IPS-15b (cell line): ENCODE measurements around the gene LRFN2.

Source experiments
- H3K27me3 ChIP-seq: one replicate; pipeline ENCODE4 v1.6.1; 2013; ENCODE audit warnings: low read length; ENCODE audit not compliant: control insufficient read depth, insufficient read depth
- H3K36me3 ChIP-seq: one replicate; pipeline ENCODE4 v1.6.1; 2013; ENCODE audit warnings: low read length; ENCODE audit not compliant: control insufficient read depth, insufficient read depth
- H3K4me1 ChIP-seq: one replicate; pipeline ENCODE4 v1.6.1; 2013; ENCODE audit warnings: mild to moderate bottlenecking, low read length; ENCODE audit not compliant: control insufficient read depth, insufficient read depth
- H3K4me3 ChIP-seq: one replicate; pipeline ENCODE4 v1.5.1; 2013; ENCODE audit warnings: low read depth, low read length
- H3K9ac ChIP-seq: one replicate; pipeline ENCODE4 v1.6.1; 2013; ENCODE audit warnings: low read depth, mild to moderate bottlenecking, low read length
- H3K9me3 ChIP-seq: one replicate; pipeline ENCODE4 v1.6.1; 2013; ENCODE audit warnings: mild to moderate bottlenecking, low read length; ENCODE audit not compliant: control insufficient read depth, insufficient read depth

LRFN2 gene

DNA sequence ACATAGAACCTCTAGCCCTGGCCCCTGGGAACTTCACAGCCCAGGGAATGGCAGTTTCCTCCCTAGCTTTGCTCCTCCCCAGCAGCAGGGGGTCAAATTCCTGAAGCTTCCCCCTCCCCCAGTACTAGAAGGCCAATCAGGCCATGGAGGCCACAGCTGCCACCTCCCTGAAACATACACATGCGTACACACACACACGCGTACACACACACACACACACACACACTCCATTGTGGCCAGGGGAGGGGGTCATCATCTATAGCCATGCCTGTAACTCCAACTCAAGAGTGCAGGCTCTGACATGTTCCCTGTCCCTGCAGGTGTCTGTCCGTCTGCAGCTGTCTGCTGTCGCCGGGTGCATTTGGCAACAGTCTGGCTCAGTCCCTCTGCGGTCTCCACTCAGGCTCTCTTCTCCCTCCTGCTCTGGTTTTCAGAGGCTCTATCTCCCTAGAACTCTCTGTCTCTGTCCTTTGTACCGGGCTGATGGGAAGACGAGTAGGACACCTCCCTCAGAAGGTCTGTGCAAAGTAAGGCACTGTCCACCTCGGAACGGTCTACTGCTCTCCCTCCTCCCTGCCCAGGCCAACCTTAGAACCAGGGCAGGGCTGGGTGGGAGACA is 1.4 kb downstream of the LRFN2 start:
- Histone ChIP-seq H3K27me3 (peaks cover 39% of the 10 kb centered on the region), H3K4me3 (peak overlapping the region; percentile 81), H3K9me3 (no peaks in the 10 kb centered on the region), H3K36me3 (no peaks in the 10 kb centered on the region), H3K9ac (no peak overlapping the region), H3K4me1 (peaks cover 11% of the 10 kb centered on the region)

DNA sequence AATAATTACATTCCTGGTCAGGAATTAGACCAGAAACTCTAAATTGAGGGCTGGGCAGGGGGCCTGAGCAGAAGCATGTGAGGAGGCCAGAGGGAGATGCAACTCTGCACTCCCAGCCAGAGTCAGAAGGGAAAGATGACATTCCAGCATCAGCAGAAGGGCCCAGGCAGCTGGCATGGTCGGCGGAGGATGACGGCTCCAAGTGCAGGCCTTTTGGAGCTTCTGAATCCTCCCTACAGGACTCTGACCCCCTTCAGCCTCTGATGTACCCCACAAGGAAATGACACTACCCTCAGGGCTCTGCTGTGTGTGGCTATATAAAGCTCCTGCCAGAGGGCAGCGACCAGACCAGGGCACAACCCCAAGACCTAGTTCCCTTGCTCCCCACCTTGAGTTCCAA is 1.9 kb downstream of the LRFN2 start:
- H3K4me1 ChIP-seq: peaks cover 11% of the 10 kb centered on the region
- H3K9ac ChIP-seq: no peak overlapping the region
- H3K9me3 ChIP-seq: no peaks in the 10 kb centered on the region
- H3K27me3 ChIP-seq: peaks cover 39% of the 10 kb centered on the region
- no peaks in the 10 kb centered on the region for H3K36me3 ChIP-seq
- no peak overlapping the region for H3K4me3 ChIP-seq

DNA sequence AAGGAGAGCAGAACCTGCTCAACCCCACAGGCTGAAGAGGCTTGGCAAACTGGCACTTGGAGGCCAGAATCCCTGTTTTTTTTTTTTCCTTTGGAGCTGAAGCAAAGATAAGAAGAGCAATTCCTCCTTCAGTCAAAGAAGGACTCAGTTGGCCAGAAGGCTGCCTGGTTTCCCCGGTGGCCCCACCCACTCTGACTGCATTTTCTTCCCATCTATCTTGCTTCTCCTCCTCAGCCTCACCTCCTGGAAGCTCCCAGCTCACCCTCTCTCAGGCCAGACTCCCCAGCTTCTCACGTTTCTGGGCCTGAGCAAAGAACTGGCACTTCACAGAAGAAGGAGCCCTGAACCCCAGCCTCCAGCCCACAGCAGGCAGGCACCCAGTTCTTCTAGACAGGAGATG is 2.4 kb downstream of the LRFN2 start:
- Histone ChIP-seq H3K4me1 (peaks cover 11% of the 10 kb centered on the region), H3K36me3 (no peaks in the 10 kb centered on the region), H3K9ac (no peak overlapping the region), H3K4me3 (no peak overlapping the region), H3K9me3 (no peaks in the 10 kb centered on the region), H3K27me3 (peaks cover 37% of the 10 kb centered on the region)

DNA sequence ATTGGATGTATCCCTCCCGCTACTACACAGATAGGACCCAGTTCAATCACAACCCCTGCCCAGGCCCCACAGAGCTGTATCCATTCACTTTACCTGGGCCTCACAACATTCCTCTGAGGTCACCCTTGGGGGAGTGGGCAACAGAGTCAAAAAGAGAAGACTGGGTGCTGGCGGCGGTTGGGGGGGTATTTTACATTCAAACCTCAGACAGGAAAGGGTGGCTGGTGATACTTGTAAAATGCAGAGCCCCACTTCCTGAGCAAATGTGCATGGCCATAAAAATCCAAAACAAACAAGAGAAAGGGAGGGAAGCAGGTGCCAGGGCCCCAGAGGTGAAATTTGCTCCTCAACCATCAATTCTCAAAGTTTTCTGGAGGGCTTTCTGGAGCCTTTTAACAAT is 3.5 kb downstream of the LRFN2 start:
- Histone ChIP-seq H3K4me3 (no peak overlapping the region), H3K9me3 (no peaks in the 10 kb centered on the region), H3K4me1 (peaks cover 9% of the 10 kb centered on the region), H3K36me3 (no peaks in the 10 kb centered on the region), H3K9ac (no peak overlapping the region), H3K27me3 (peaks cover 27% of the 10 kb centered on the region)

DNA sequence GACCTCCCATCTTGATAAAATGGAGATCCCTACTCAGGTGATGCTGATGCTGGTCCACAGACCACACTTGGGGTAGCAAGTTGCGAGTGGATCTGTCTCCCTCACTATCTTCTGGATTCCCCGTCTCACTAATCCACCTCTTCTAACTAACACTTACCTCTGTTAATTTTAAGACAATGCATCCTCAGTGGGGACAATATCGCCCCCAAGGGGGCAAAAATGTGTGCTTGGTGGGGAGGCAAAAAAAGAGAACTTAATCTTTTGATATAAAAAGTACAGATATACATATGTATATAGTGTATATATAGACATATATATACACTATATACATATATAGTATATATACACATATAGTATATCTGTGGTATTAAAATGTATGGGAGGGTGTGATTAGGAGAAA is 4.3 kb downstream of the LRFN2 start:
- Histone ChIP-seq H3K4me3 (no peak overlapping the region), H3K9ac (no peak overlapping the region), H3K9me3 (no peaks in the 10 kb centered on the region), H3K27me3 (peaks cover 19% of the 10 kb centered on the region), H3K4me1 (peaks cover 9% of the 10 kb centered on the region), H3K36me3 (no peaks in the 10 kb centered on the region)

DNA sequence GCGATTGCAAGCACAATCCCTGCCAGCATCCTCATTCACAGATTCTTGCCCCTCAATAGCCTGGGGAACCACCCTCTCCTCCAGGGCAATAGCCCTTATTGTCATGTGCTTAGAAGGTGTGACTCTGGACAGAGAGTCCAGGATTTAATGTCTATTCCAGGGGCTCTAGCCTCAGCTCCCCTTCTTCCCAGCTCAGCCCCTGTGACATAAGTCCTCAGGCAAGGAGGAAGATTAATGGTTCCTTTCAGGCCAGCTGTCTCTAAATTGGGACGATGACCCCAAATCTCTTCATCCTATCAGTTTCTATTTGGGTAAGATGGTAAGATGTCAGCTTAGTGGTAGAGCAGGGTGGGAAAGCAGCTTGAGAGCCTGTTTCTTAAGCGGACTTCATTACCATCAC is 8.1 kb downstream of the LRFN2 start:
- Histone ChIP-seq H3K9me3 (no peaks in the 10 kb centered on the region), H3K27me3 (peaks cover 2% of the 10 kb centered on the region), H3K4me3 (no peak overlapping the region), H3K4me1 (no peaks in the 10 kb centered on the region), H3K9ac (no peak overlapping the region), H3K36me3 (no peaks in the 10 kb centered on the region)

DNA sequence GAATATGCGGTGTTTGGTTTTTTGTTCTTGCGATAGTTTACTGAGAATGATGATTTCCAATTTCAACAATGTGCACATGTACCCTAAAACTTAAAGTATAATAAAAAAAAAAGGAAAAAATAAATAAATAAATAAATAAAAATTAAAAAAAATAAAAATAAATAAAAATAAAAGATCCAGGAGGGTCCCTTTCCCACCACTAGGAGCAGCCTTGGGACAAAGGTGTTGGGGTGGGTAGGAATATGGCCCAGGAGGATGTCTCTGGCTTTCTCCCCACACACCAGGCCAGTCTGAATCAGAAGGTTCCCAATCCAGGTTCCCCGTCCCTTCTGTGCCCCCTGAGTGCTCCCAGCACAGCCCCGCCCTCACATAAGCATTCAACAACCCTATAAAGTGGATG is 9.5 kb downstream of the LRFN2 start:
- no peaks in the 10 kb centered on the region for H3K4me1 ChIP-seq

DNA sequence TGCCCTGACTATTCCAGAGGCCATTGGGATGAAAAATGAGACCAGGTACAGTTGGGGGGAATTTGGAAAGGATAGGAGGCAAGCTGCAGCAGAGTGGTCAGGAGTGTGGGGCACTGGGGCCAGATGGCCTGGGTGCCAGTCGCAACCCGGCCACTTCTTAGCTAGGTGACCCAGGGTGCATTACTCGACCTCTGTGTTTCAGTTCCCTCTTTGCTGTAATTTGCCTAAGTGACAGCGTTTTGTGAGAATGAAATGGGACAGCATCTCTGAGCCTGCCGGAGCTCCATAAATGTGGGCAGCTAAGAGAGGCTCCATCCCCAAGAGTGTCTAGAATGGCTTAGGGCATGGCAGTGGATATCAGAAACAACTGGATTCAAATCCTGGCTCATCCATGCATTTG is 13.9 kb downstream of the LRFN2 start:
- Histone ChIP-seq H3K4me1 (no peaks in the 10 kb centered on the region), H3K27me3 (no peaks in the 10 kb centered on the region), H3K9me3 (no peaks in the 10 kb centered on the region), H3K36me3 (no peaks in the 10 kb centered on the region), H3K9ac (no peak overlapping the region), H3K4me3 (no peak overlapping the region)

More for the DNA sequence above, 9.5 kb downstream of the LRFN2 start:
- Histone ChIP-seq H3K4me3 (no peak overlapping the region), H3K36me3 (no peaks in the 10 kb centered on the region), H3K9me3 (no peaks in the 10 kb centered on the region), H3K27me3 (no peaks in the 10 kb centered on the region), H3K9ac (no peak overlapping the region)

DNA sequence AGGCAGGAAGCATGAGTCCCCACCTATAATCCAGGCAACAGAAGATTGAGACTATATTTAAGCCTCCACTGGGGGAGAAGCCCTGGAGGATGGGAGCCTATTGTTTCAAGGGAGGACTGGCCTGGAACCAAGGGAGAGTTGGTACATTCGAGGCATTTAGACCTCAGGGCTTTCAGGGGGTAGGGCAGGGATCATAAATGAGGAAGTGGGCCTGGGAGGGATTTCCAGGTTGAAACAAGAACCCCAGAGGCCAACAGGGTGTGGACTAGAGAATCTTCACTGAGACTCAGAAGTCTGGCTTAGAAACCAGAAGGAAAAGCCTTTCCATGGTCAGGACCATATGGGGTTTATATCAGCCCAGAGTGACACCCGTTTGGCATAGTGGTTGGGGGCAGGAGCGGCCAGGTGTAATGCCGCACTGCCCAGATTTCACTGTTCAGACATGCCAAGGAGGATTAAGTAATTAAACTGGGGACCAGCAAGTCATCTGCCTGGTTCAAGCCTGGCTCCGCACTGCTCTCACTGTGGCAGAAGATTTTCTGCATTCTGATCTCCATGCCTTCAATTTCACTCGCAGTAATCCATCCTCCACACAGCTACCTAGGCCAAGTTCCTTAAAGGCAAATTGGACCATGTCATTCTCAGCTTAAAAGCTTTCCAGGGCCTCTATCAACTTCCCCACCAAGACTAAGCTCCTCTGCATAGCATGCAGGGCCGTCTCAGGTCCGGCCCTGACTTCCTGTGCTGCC is 17.8 kb downstream of the LRFN2 start:
- Histone ChIP-seq H3K9ac (no peak overlapping the region), H3K4me1 (no peaks in the 10 kb centered on the region), H3K4me3 (no peak overlapping the region), H3K27me3 (no peaks in the 10 kb centered on the region), H3K9me3 (no peaks in the 10 kb centered on the region), H3K36me3 (no peaks in the 10 kb centered on the region)

DNA sequence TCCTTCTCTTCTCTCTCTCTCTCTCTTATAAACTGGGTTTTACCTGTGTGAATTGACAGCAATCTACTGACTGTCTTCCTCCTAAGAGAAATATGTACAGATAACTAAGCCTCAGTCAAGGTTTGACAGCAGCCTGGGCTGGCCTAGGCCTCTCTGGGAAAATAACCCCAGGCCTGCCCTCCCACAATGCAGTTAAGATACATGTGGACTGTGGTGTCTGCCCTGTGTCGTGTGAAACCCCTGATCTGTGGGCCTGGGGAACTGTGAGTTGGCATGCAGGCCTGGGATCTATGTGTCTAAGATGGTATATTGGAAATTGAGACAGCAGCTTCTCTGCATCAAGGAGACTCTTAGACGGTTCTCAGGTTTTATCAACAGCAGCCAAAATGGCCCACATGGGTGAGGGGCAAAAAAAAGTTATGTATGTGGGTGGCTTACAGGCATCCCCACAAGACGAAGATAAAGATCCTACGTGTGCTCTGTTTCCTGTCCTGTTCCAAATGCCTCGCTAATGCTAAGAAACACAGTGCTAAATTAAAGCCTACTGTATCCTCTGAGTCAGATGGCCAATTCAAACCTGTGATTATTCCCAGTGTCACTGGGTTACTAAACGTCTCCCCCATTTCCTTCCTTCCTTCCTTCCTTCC is 19.0 kb downstream of the LRFN2 start:
- H3K9ac ChIP-seq: no peak overlapping the region
- no peaks in the 10 kb centered on the region for H3K4me1 ChIP-seq
- no peaks in the 10 kb centered on the region for H3K27me3 ChIP-seq
- no peaks in the 10 kb centered on the region for H3K9me3 ChIP-seq
- H3K36me3 ChIP-seq: no peaks in the 10 kb centered on the region
- H3K4me3 ChIP-seq: no peak overlapping the region

DNA sequence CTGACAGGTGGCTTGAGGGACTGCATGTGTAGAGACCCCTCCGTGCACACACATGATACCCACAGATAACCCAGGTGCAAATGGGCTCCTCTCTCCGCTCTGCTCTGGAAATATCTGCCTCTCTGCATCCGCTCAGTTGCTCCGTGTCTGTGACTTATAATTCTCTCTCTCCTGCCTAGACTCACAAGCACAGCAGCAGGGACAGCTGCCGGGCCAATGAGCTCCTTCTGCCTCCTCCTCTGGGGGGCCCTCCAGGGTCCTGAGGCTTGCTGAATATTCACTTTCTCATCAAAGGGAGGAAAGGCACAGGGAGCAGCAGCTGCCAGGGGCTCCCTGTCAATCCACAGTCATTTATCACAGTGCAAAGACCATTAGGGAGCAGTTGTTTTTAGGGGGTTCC is 24.1 kb downstream of the LRFN2 start:
- H3K27me3 ChIP-seq: no peaks in the 10 kb centered on the region
- H3K9ac ChIP-seq: no peak overlapping the region
- H3K4me3 ChIP-seq: no peak overlapping the region
- H3K36me3 ChIP-seq: no peaks in the 10 kb centered on the region
- no peaks in the 10 kb centered on the region for H3K9me3 ChIP-seq
- no peaks in the 10 kb centered on the region for H3K4me1 ChIP-seq

DNA sequence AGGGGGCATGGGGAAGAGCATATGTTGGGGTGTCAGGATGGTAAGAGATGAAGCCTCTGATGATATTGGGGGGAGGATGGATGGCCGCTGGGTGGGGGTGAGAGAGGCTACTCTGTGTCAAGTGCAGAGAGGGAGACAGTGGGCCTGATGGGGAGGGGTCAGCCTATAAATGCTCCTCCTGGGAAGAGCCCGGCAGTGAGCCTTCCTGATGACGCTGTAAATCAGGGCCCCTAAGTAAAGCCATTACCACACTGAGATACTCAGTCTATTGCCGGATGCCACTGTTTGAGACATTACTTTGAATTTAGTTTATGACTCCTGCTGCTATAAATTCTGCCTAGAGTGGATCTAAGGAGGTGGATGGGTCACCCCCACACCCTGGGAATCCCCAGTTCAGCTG is 28.1 kb downstream of the LRFN2 start:
- Histone ChIP-seq H3K9ac (no peak overlapping the region), H3K4me1 (no peaks in the 10 kb centered on the region), H3K9me3 (no peaks in the 10 kb centered on the region), H3K4me3 (no peak overlapping the region), H3K27me3 (no peaks in the 10 kb centered on the region), H3K36me3 (no peaks in the 10 kb centered on the region)
